ENCODE data around the gene CDC73.

Gene CDC73

DNA sequence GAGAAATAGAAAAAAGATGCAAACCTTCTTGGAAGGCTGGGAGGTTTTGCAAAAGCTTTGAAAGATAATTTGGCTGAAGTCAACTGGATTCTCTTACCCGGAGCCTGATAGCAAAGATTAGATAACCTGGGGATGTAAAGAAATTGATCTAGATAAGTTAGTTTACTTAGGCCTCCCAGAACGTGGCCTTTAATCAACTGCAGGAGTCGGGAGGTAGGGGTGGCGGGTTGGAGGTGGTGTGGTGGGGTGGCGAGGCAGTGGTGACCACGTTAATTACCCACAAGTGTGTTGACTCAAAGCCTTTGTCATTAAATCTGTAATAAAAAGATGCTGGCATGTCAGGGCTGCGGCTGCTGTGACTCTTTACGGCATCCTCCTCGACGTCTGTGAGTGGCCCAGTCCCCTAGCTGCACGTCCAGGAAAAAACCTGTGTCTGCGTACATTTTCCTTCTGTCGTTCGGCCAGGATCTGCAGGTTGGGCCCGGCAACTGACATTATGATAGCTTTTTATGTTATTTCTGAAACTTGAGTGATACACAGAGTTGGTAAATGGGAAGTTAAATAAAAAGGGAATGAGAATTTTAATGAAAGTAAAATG lies 115.6 kb downstream of the CDC73 start:
- DNase-seq (ENCODE audit: insufficient read length, low spot score) (no peak), FAIRE-seq (no peak)

DNA sequence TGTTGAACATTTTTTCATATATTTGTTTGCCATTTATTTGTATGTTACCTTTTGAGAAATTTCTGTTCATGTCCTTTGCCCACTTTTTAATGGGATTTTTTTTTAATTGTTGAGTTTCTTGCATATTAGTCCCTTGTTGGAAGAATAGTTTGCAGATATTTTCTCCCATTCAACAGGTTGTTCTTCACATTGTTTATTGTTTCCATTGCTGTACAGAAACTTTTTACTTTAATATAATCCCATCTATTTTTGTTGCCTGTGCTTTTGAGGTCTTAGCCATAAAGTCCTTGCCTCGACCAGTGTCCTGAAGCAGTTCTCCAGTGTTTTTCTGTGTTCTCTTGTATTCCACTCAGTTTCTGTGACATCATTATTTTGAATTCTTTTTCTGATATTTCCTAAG lies 118.8 kb downstream of the CDC73 start:
- DNase-seq (ENCODE audit: insufficient read length, low spot score): no peak
- TF ChIP-seq TAF1 (IDR thresholded peaks at IDR 0.05; ENCODE audit: low read depth, low read length) (no peak), SPI1 (IDR thresholded peaks at IDR 0.05; ENCODE audit: low read depth, low read length) (no peak), POU2F2 (IDR thresholded peaks at IDR 0.05; ENCODE audit: low read depth, low read length) (no peak), POLR2AphosphoS5 (IDR thresholded peaks at IDR 0.05; ENCODE audit: low read depth, low read length) (no peak), POLR2A (IDR thresholded peaks at IDR 0.05; ENCODE audit: low read depth, low read length) (no peak), PAX5 (IDR thresholded peaks at IDR 0.05; ENCODE audit: insufficient read depth, low read length, severe bottlenecking) (no peak)
- no peak for FAIRE-seq

More for the DNA sequence above, 115.6 kb downstream of the CDC73 start:
- TF ChIP-seq TAF1 (IDR thresholded peaks at IDR 0.05; ENCODE audit: low read depth, low read length): no peak
- no peak for TF ChIP-seq PAX5 (IDR thresholded peaks at IDR 0.05; ENCODE audit: insufficient read depth, low read length, severe bottlenecking)
- no peak for TF ChIP-seq POLR2A (IDR thresholded peaks at IDR 0.05; ENCODE audit: low read depth, low read length)
- TF ChIP-seq SPI1 (IDR thresholded peaks at IDR 0.05; ENCODE audit: low read depth, low read length): no peak
- TF ChIP-seq POU2F2 (IDR thresholded peaks at IDR 0.05; ENCODE audit: low read depth, low read length): no peak
- no peak for TF ChIP-seq POLR2AphosphoS5 (IDR thresholded peaks at IDR 0.05; ENCODE audit: low read depth, low read length)

GRCh38 chr1:193241132-193241827 lies 119.4 kb downstream of the CDC73 start:
- FAIRE-seq: no peak
- no peak for DNase-seq (ENCODE audit: insufficient read length, low spot score)
- TF ChIP-seq POU2F2 (IDR thresholded peaks at IDR 0.05; ENCODE audit: low read depth, low read length): no peak
- no peak for TF ChIP-seq POLR2AphosphoS5 (IDR thresholded peaks at IDR 0.05; ENCODE audit: low read depth, low read length)

DNA sequence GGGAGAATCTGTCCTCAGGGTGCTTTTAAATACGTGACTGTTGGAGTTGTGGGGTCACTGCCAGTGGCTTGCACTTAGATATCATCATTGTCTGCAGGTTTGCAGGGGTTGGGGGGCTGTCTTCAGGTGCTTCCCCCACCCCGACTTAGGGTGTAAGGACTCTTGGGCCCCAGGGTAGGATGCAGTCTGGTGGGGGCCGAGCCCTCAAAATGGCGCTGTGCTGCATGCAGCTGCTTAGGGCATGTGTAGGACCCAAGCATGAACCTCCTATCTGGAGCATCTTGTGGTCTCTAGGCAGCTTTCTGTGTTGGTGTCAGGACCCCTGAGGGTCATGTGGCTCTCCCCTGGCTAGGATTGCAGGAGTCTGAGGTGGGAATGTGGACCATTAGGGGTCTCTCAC lies 120.2 kb downstream of the CDC73 start:
- TF ChIP-seq POLR2A (IDR thresholded peaks at IDR 0.05; ENCODE audit: low read depth, low read length): no peak
- no peak for TF ChIP-seq TAF1 (IDR thresholded peaks at IDR 0.05; ENCODE audit: low read depth, low read length)
- no peak for TF ChIP-seq SPI1 (IDR thresholded peaks at IDR 0.05; ENCODE audit: low read depth, low read length)
- TF ChIP-seq PAX5 (IDR thresholded peaks at IDR 0.05; ENCODE audit: insufficient read depth, low read length, severe bottlenecking): no peak
- no peak for TF ChIP-seq POLR2AphosphoS5 (IDR thresholded peaks at IDR 0.05; ENCODE audit: low read depth, low read length)
- no peak for TF ChIP-seq POU2F2 (IDR thresholded peaks at IDR 0.05; ENCODE audit: low read depth, low read length)
- FAIRE-seq (no peak), DNase-seq (ENCODE audit: insufficient read length, low spot score) (no peak)

DNA sequence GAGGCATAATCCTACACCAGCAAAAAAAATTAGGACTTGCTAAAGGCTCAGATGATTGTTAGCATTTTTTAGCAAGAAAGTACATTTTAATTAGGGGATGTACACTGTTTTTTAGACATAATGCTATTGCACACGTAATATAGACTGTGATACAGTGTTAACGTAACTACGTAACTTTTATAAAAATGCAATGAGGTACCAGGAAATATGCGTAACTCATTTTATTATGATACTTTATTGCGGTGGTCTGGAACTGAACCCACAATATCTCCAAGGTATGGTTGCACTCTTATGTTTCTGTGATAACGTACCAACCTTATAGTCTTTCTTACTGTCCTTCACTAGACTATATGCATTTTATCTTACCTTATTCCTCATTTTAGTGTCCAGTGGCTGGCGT lies 127.4 kb downstream of the CDC73 start:
- FAIRE-seq (no peak), DNase-seq (ENCODE audit: insufficient read length, low spot score) (no peak)
- TF ChIP-seq PAX5 (IDR thresholded peaks at IDR 0.05; ENCODE audit: insufficient read depth, low read length, severe bottlenecking): no peak
- TF ChIP-seq POU2F2 (IDR thresholded peaks at IDR 0.05; ENCODE audit: low read depth, low read length): no peak
- TF ChIP-seq POLR2AphosphoS5 (IDR thresholded peaks at IDR 0.05; ENCODE audit: low read depth, low read length): no peak
- TF ChIP-seq TAF1 (IDR thresholded peaks at IDR 0.05; ENCODE audit: low read depth, low read length): no peak
- no peak for TF ChIP-seq SPI1 (IDR thresholded peaks at IDR 0.05; ENCODE audit: low read depth, low read length)
- no peak for TF ChIP-seq POLR2A (IDR thresholded peaks at IDR 0.05; ENCODE audit: low read depth, low read length)

GRCh38 chr1:193251950-193252349 lies 130.1 kb downstream of the CDC73 start:
- no peak for TF ChIP-seq TAF1 (IDR thresholded peaks at IDR 0.05; ENCODE audit: low read depth, low read length)
- TF ChIP-seq PAX5 (IDR thresholded peaks at IDR 0.05; ENCODE audit: insufficient read depth, low read length, severe bottlenecking): no peak
- TF ChIP-seq SPI1 (IDR thresholded peaks at IDR 0.05; ENCODE audit: low read depth, low read length): no peak
- TF ChIP-seq POLR2AphosphoS5 (IDR thresholded peaks at IDR 0.05; ENCODE audit: low read depth, low read length): no peak
- no peak for TF ChIP-seq POU2F2 (IDR thresholded peaks at IDR 0.05; ENCODE audit: low read depth, low read length)
- no peak for TF ChIP-seq POLR2A (IDR thresholded peaks at IDR 0.05; ENCODE audit: low read depth, low read length)
- FAIRE-seq: no peak
- DNase-seq (ENCODE audit: insufficient read length, low spot score): no peak

DNA sequence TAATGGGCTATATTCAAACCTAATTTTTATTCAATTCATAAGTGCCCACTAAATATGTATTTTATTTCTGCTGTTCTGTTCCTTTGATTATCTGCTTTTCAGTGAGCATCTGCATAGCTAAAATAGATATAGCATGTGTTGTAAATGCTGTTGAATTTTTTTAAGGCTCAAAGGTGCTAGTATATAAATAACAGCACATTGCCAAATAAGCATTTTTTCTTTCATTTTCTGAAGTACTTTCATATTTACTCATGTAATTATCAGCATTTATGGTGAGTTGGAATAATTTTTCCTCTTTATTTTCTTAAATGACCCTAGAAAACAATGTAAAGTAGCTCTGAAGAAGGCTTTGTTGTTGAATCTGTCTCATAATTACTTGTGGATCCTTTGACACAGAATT lies 134.2 kb downstream of the CDC73 start:
- DNase-seq (ENCODE audit: insufficient read length, low spot score): no peak
- TF ChIP-seq SPI1 (IDR thresholded peaks at IDR 0.05; ENCODE audit: low read depth, low read length) (no peak), POLR2A (IDR thresholded peaks at IDR 0.05; ENCODE audit: low read depth, low read length) (no peak), POU2F2 (IDR thresholded peaks at IDR 0.05; ENCODE audit: low read depth, low read length) (no peak), TAF1 (IDR thresholded peaks at IDR 0.05; ENCODE audit: low read depth, low read length) (no peak), PAX5 (IDR thresholded peaks at IDR 0.05; ENCODE audit: insufficient read depth, low read length, severe bottlenecking) (no peak), POLR2AphosphoS5 (IDR thresholded peaks at IDR 0.05; ENCODE audit: low read depth, low read length) (no peak)
- FAIRE-seq: no peak

DNA sequence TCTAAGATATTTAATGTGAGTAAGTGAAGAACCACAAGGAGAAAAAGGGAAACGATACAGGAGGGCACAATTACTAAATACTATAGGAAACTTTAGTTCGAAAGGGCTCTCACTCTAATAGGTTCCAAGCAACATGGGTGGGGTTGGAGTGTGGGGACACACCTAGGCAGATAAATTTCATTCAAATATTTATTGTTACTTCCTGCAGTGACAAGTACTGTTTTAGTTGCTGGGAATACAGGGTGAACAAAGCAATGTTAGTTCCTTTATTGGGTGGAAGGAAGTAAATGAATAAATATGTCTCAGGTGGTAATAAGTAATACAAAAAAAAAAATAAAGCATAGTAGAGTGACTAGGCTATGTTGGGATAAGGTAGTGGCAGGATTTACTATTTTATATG lies 137.8 kb downstream of the CDC73 start:
- TF ChIP-seq TAF1 (IDR thresholded peaks at IDR 0.05; ENCODE audit: low read depth, low read length): no peak
- no peak for DNase-seq (ENCODE audit: insufficient read length, low spot score)
- no peak for FAIRE-seq

DNA sequence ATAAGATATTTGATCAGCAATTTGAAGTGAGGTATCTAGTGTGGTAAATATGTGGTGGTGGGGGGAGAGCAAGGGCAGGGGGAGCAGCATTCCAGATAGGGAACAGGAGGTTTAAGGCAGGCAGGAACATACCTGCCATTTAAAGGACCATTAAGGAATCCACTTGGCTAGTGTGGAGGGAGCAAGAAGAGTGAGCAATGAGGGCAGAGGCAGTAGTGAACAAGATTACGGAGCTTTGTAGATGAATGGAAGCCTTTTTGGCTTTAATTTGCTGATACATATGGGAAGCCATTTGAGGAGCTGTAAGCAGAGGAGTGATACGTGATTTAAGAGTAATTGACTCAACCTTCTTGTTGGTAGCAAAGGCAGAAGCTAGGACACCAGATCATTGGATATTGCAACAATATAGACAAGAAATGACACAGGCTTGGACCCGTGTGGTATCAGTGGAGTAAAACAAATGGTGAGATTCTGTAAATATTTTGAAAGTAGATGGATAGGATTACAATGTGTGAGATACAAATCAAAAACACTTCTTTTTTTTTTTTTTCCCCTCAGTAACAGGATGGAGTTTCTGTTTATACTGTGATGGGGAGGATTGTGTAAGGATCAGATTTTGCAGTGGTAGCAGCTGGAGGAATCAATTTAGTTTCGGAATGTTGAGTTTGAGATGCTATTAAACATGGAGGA lies 138.4 kb downstream of the CDC73 start:
- FAIRE-seq: no peak
- no peak for DNase-seq (ENCODE audit: insufficient read length, low spot score)
- no peak for TF ChIP-seq POLR2A (IDR thresholded peaks at IDR 0.05; ENCODE audit: low read depth, low read length)
- TF ChIP-seq PAX5 (IDR thresholded peaks at IDR 0.05; ENCODE audit: insufficient read depth, low read length, severe bottlenecking): no peak
- TF ChIP-seq TAF1 (IDR thresholded peaks at IDR 0.05; ENCODE audit: low read depth, low read length): no peak
- no peak for TF ChIP-seq SPI1 (IDR thresholded peaks at IDR 0.05; ENCODE audit: low read depth, low read length)
- no peak for TF ChIP-seq POLR2AphosphoS5 (IDR thresholded peaks at IDR 0.05; ENCODE audit: low read depth, low read length)
- no peak for TF ChIP-seq POU2F2 (IDR thresholded peaks at IDR 0.05; ENCODE audit: low read depth, low read length)
